Inferior parietal cortex (tissue), 1 donor: ENCODE results near the gene RALGPS2.

Experiments
- DNase-seq: peaks from one replicate; pipeline ENCODE4 v3.0.0-alpha.2; 2016; ENCODE audit errors: extremely low spot score

The RALGPS2 gene

DNA sequence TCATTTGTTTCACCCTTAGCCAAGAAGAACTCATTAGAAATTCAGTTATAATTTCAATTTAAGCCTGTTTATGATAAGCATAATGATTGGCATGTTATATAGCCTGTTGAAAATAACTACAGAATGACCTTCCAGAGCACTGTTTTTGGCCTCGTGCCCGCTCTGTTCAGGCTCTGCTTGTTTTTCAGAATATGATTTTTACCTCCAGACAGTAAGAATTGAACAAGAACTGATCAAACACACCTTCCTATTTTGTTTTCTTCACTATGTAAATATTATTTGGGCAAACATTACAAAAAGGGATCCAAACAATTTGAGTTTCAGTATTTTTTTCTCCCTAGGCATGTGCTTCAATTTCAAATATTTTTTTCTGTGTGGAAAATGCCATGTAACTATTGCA lies 193.9 kb downstream of the RALGPS2 start:
- DNase-seq: no peak

GRCh38 chr1:178919581-178919980 lies 194.5 kb downstream of the RALGPS2 start:
- DNase-seq: no peak

GRCh38 chr1:178921499-178921898 lies 196.5 kb downstream of the RALGPS2 start:
- DNase-seq: no peak

DNA sequence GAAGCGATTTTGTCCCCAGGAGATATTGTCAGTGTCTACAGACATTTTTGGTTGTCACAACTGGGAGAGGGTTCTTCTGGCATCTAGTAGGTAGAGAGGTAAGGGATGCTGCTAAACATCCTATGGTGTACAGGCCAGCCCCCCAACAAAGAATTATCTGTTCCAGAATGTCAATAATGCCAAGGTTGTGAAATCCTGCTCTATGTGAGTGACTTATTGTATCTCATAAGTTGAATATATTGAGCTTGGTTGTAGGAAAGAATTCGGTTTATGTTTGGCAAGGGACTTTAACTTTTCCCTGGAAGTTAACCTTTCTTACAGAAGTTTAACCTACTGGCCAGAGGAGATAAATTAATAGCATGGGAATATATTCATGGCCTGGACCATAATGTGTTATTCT lies 198.5 kb downstream of the RALGPS2 start:
- no peak for DNase-seq

- DNase-seq: no peak
Measured at GRCh38 chr1:178926046-178926445, 201.0 kb downstream of the RALGPS2 start.

DNA sequence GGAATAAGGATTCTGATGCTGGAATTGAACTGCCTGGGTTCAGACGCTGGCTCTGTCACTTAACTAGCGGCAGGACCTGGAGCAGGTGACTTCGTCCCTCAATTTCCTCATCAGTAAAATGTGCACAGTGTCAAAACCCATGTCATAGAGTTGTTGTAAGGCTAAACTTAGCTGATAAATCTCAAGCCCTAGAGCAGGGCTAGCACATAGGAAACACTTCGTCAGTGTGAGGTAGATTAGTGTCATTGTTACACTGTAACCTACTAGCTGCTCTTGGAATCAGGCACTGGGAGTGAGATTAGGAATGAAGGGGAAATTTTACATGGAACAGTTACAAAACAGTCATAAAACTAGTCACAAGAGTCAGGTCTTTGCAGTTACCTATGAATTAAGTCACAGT lies 202.0 kb downstream of the RALGPS2 start:
- DNase-seq: no peak

GRCh38 chr1:178928041-178928440 lies 203.0 kb downstream of the RALGPS2 start:
- DNase-seq: no peak

- DNase-seq: no peak
Measured at GRCh38 chr1:178928976-178929375, 203.9 kb downstream of the RALGPS2 start.

GRCh38 chr1:178931858-178932551 lies 207.0 kb downstream of the RALGPS2 start:
- peak; percentile 23 for DNase-seq

DNA sequence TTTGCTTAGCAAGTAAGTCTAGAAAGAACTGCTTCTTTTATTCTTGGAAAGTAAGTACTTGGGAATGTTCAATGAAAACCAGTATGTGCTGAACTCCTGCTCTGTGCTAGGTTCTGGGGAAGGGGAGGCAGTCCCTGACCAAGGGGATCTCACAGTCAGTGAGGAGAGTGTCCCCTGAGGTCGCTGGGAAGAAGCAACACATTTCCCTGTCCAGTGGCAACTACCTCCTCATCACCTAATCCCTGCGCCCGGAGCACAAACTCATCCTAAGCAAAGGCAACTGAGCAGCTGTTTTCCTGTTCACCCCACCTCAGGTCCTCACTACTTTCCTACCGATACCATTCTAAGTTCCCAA lies 207.5 kb downstream of the RALGPS2 start:
- no peak for DNase-seq

DNA sequence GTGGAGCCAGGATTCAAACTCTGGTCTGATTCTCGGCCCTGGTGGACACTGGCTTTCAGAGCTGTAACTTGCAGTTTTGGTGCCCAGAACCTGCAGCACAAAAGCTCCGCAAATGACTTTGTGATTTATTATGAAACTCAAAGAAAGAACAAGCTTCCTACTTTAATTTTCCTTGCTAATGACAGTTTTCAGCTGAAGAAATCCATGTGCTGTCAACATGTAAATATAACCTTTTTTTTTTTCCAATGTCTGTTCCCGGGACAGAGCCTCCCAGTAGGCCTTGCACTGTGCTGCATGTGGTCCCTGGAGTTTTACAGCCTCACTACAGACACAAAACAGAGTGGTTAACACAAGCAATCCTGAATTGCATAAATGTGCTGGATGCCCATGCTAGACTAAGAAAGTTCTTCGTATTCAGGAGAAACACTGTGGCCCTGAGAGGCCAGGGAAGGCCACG lies 208.1 kb downstream of the RALGPS2 start:
- DNase-seq: no peak

GRCh38 chr1:178933709-178934490 lies 208.9 kb downstream of the RALGPS2 start:
- no peak for DNase-seq

DNA sequence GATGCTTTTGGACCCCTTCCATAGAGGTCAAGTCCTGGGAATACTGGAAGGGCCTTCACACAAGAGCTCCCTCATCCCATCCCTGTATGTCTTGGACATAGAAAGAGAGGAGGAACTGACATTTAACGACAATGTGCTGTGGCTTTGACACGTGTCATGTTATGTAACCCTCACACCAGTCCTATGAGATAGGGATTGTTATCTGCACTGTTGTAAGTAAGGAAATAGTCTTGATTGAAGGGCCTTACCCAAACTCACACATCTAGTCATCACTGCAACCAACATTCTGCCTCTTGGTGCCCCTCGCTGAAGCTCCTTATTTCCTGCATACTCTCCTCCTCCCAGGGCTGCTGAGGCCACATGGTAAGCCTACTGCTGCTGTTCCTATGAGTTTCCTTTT lies 209.5 kb downstream of the RALGPS2 start:
- no peak for DNase-seq

DNA sequence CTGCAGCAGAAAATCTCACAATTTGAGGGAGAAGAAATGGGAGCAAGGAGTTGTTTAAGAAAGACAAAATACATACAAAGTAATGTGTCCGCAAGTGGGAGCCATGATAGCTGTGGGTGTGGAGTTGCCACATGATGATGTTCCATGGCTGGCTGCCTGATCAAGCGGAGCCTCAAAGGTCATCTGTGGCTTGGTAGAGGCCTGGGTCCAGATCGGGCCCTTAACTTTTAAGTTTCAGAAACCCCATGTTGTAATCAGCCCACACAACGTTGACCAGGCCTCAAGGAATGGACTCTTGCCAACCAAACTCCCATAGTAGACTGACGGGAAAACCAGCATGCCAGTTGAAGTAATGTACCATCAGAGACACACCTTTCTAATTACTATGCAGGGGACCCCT lies 210.6 kb downstream of the RALGPS2 start:
- no peak for DNase-seq

DNA sequence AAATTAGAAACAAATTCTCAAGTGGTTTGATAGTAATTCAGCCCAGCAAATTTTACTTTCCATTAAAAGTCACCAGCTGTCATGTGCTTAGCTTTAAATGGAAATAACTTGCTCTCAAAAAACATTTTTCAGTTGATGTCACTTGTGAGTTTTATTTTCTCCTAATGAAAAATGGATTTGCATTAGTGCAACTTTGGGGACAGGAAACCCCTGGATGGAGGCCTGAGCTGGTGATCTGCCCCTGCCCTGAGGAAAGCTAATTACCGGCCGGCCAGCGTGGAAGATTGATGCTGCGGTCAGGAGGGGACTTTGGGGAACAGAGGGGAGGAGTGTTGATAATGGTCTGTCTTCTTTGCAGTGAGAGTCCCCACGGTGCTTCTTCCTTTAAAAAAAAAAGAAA lies 212.7 kb downstream of the RALGPS2 start:
- DNase-seq: no peak

DNA sequence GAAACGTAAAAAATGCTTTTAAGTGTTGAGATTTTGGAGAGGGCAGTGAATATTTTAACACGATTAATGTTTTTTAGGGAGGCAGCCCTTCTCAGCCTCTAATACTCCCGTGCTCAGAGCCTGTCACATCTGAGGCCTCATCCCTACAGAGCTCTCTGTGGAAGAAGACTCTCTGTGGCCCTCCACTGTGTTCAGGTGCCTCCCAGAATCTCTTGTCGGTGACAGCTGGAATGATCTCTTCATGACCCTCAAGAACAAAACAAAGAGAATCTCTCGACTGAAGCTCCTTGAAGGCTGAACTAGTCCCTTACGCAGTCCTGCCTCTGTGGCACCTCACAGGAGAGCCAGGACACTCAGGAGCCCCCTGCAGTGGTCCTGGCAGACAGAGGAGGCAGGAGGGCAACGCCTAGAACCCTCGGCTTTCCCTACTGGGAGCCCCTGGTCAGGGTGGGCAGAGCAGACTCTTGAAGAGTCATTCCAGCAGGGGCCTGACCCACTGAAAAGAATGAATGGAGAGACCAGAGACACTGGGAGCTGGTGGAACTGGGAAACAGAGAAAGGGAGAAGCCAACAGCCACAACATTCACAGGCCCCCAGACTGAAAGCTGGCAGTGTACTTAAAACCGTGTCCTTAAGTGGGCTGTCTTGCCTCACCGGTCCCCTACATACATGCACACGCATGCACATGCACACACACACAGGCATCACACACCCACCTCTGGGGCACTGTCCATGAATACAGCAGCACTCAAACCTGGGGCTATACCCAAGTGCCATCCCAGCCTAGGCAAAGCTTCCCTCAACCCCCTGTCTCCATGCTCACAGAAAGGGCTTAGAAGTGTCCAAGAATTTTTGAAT lies 213.3 kb downstream of the RALGPS2 start:
- no peak for DNase-seq

- DNase-seq: no peak
Measured at GRCh38 chr1:178938959-178939317, 213.9 kb downstream of the RALGPS2 start.

DNA sequence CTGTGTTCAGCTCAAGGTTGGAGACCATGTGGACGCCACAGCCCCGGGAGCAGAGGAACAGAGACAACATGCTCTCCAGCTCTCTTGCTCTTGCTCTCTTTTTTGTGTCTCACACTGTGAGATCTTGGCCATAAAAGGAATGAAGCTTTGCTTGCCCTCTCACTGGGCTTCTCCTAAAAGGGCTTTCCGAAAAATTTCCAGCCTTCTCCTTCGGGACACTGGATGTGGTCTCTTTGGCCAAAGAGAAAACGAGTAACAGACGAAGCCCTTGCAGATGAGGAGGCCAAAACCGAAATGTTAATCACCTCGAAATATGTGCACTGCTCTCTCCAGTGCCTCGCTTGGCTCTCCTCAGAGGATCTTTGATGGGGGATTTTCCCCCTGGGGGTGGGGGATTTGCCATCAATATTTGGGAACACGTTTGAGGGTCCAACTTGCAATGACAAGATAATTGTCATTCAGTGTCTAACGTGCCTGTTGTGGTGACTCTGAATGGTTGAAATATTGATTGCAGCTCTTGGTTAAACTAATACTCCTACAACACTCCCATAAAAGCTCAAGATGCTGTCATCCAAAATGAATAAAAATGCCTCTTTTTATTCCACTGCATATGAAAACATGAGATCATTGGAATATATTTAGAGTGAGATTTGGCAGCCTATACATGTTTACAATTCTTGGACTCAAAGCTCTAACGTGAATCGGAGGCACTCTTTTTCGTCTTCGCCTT lies 214.5 kb downstream of the RALGPS2 start:
- peak; percentile 45 for DNase-seq

DNA sequence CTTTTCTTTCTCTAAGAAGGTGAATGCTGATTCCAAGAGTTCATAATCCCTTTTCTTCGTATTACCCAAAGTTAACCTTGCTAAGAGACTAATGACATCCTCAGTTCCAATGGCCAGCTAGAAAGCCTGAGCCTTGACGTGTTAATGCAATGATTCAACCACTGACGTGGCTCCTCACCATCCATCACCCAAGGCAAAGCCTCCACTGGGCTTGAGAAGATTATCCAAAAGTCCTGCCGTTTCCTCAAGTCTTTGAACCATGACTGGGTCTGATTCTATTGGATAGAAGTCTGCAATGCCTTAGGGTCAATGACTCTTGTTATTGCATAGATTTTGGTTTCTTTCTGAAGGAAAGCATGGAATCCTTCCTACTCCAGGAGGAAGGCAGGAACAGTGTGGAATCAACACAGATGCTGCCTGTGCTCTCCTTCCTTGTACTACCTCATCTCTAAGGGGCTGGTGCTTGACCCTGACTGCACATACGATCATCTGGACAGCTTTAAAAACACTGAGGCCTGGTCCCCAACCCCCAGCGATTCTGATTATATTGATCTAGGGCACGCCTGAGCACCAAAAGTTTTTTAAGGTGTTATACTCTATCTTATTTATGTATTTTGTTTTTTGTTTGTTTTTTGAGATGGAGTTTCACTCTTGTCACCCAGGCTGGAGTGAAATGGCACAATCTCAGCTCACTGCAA lies 215.2 kb downstream of the RALGPS2 start:
- no peak for DNase-seq

GRCh38 chr1:178941261-178941689 lies 216.2 kb downstream of the RALGPS2 start:
- DNase-seq: no peak

GRCh38 chr1:178941849-178942248 lies 216.8 kb downstream of the RALGPS2 start:
- DNase-seq: no peak
